ENCODE data around the gene GTPBP3. TPM values are rescaled to one million over a fixed set of nuclear protein-coding genes. Genes with fewer than 3 reads are reported as not detected.

Gene GTPBP3
- total and polyA plus RNA-seq, 9 of the 15 experiments (the other 6 are each of a cell fraction or from before 2014, with no cell fraction given): 4.9 to 124 (median 22.6) TPM

DNA sequence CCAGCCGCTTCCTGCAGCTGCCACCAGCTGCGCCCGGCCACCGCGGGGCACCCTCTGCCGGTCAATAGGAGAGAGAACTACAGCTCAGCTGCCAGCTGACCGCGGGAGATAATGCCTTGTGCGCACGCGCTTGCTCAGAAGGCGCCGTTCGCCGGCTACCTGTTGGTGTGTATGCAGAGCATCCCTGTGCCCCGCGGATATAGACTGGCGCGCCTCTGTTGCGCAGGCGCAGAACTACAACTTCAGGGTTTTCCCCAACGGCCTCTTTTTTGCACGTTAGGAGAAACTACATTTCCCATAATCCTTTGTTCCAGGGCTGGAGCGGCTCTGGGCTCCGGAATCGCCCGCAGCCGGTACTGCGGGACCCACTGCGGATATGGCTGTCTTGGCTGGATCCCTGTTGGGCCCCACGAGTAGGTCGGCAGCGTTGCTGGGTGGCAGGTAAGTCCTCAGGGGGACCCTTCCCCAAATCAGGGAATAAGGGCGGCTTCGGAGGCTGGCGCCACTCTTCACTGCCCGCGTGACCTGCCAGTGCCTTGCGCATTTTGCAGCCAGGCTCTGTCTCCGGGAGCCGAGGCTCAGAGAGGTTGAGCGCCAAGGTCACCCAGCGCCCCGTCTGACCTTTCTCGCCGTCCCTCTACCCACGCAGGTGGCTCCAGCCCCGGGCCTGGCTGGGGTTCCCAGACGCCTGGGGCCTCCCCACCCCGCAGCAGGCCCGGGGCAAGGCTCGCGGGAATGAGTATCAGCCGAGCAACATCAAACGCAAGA lies 31.7 kb upstream of the GTPBP3 start, which contains the start of gene MRPL34 (continued):
- TF ChIP-seq, protein P1, sequence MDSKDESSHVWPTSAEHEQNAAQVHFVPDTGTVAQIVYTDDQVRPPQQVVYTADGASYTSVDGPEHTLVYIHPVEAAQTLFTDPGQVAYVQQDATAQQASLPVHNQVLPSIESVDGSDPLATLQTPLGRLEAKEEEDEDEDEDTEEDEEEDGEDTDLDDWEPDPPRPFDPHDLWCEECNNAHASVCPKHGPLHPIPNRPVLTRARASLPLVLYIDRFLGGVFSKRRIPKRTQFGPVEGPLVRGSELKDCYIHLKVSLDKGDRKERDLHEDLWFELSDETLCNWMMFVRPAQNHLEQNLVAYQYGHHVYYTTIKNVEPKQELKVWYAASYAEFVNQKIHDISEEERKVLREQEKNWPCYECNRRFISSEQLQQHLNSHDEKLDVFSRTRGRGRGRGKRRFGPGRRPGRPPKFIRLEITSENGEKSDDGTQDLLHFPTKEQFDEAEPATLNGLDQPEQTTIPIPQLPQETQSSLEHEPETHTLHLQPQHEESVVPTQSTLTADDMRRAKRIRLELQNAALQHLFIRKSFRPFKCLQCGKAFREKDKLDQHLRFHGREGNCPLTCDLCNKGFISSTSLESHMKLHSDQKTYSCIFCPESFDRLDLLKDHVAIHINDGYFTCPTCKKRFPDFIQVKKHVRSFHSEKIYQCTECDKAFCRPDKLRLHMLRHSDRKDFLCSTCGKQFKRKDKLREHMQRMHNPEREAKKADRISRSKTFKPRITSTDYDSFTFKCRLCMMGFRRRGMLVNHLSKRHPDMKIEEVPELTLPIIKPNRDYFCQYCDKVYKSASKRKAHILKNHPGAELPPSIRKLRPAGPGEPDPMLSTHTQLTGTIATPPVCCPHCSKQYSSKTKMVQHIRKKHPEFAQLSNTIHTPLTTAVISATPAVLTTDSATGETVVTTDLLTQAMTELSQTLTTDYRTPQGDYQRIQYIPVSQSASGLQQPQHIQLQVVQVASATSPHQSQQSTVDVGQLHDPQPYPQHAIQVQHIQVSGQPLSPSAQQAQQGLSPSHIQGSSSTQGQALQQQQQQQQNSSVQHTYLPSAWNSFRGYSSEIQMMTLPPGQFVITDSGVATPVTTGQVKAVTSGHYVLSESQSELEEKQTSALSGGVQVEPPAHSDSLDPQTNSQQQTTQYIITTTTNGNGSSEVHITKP (IDR thresholded peaks at IDR 0.05; ENCODE audit: partially characterized antibody): peak; percentile 41
- TF ChIP-seq ZFP36 (IDR thresholded peaks at IDR 0.05; ENCODE audit: low read depth, low read length, partially characterized antibody): peak; percentile 73
- TF ChIP-seq FOXJ2 (tag; IDR thresholded peaks at IDR 0.05): peak; percentile 55; the same call in 1 of the 2 replicates
- no peak for TF ChIP-seq TRIM28 (IDR thresholded peaks at IDR 0.05)
- peak; percentile 40 to 80; a peak in 2 of 4 replicates for TF ChIP-seq TBL1XR1 (IDR thresholded peaks at IDR 0.05; ENCODE audit: low read length in 2 of 2)
- peak; percentile 90 for TF ChIP-seq ZNF143 (CRISPR knock-in tag; IDR thresholded peaks at IDR 0.05)
- peak; percentile 47 for TF ChIP-seq ETV1 (tag; conservative IDR thresholded peaks at IDR 0.05; ENCODE audit: low read depth)
- TF ChIP-seq, protein P2, sequence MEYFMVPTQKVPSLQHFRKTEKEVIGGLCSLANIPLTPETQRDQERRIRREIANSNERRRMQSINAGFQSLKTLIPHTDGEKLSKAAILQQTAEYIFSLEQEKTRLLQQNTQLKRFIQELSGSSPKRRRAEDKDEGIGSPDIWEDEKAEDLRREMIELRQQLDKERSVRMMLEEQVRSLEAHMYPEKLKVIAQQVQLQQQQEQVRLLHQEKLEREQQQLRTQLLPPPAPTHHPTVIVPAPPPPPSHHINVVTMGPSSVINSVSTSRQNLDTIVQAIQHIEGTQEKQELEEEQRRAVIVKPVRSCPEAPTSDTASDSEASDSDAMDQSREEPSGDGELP (CRISPR knock-in tag; IDR thresholded peaks at IDR 0.05; ENCODE audit: borderline replicate concordance): peak; percentile 100
- TF ChIP-seq NFIC (IDR thresholded peaks at IDR 0.05): 0 out of 2 replicates have a peak, but pooled peaks have one; percentile 26
- peak; percentile 95 for TF ChIP-seq XRCC5 (IDR thresholded peaks at IDR 0.05; ENCODE audit: low read depth, low read length)
- TF ChIP-seq, protein P3, sequence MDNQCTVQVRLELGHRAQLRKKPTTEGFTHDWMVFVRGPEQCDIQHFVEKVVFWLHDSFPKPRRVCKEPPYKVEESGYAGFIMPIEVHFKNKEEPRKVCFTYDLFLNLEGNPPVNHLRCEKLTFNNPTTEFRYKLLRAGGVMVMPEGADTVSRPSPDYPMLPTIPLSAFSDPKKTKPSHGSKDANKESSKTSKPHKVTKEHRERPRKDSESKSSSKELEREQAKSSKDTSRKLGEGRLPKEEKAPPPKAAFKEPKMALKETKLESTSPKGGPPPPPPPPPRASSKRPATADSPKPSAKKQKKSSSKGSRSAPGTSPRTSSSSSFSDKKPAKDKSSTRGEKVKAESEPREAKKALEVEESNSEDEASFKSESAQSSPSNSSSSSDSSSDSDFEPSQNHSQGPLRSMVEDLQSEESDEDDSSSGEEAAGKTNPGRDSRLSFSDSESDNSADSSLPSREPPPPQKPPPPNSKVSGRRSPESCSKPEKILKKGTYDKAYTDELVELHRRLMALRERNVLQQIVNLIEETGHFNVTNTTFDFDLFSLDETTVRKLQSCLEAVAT (IDR thresholded peaks at IDR 0.05): peak in 1 of 2 experiments; percentile 13; a peak in 1 of 4 replicates
- TF ChIP-seq PHF8 (IDR thresholded peaks at IDR 0.05; ENCODE audit: borderline replicate concordance, low read length): peak; percentile 78; the same call in 1 of the 2 replicates
- peak; percentile 46; the same call in 1 of the 2 replicates for TF ChIP-seq NFRKB (IDR thresholded peaks at IDR 0.05; ENCODE audit: low read depth)
- TF ChIP-seq ZBED1 (IDR thresholded peaks at IDR 0.05): no peak
- TF ChIP-seq TEAD1 (CRISPR knock-in tag; IDR thresholded peaks at IDR 0.05): peak; percentile 46 to 79; a peak in 2 of 4 replicates
- TF ChIP-seq, protein P4, sequence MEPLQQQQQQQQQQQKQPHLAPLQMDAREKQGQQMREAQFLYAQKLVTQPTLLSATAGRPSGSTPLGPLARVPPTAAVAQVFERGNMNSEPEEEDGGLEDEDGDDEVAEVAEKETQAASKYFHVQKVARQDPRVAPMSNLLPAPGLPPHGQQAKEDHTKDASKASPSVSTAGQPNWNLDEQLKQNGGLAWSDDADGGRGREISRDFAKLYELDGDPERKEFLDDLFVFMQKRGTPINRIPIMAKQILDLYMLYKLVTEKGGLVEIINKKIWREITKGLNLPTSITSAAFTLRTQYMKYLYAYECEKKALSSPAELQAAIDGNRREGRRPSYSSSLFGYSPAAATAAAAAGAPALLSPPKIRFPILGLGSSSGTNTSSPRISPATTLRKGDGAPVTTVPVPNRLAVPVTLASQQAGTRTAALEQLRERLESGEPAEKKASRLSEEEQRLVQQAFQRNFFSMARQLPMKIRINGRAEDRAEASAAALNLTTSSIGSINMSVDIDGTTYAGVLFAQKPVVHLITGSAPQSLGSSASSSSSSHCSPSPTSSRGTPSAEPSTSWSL (CRISPR knock-in tag; IDR thresholded peaks at IDR 0.05; ENCODE audit: borderline replicate concordance): 0 out of 2 replicates have a peak, but pooled peaks have one; percentile 76
- peak; percentile 76 for TF ChIP-seq EP400 (IDR thresholded peaks at IDR 0.05)
- no peak for TF ChIP-seq MCM7 (IDR thresholded peaks at IDR 0.05)
